ENCODE measurements around the gene FIBCD1. TPM values are rescaled to one million over a fixed set of nuclear protein-coding genes. Genes with fewer than 3 reads are reported as not detected.

The FIBCD1 gene
- total and polyA plus RNA-seq, 2 of the 8 experiments (the other 6 are each of a cell fraction or from before 2014, with no cell fraction given) = 6.1 to 8.8 TPM

DNA sequence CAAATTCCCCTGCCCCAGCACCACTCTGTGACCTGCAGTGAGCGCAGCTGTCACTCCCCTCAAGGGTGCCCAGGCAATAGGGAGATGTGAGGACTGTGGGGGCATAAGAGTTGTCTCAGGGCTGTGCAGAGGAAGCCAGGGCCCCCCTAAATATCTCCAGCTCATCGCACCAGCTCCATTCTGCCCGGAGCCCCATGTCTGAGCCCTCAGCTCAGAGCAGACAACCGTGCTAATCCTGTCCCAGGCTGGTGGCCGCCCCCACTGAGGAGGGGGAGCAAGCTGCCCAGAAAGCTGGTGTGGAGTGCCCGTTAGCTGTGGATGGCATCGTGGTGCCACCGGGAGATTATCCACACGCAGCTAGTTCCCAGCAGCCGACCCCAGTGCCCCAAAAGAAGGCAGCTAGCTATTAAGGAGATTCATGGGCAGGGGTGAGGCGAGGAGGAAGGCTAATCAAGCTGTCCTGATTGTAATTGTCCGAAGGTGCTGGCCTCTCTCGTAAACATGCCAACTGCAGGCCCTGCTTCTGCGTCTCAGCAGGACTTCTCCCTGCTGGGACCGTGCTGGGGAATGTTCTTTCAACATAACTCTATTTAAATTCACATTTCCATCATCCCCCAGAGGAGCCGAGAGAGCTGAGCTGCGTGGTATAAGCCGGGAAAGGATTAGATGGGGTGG is 17.0 kb upstream of the FIBCD1 start (continued):
- TF ChIP-seq JUN (IDR thresholded peaks at IDR 0.05; ENCODE audit: low read depth, low read length) (no peak), ASH2L (IDR thresholded peaks at IDR 0.05; ENCODE audit: low read length) (no peak), YY1 (IDR thresholded peaks at IDR 0.05; ENCODE audit: low read depth, low read length) (no peak), RFX5 (IDR thresholded peaks at IDR 0.05; ENCODE audit: borderline replicate concordance, low read depth, low read length) (no peak), BCL11A (IDR thresholded peaks at IDR 0.05; ENCODE audit: low read depth in 2 of 2, low read length in 2 of 2) (no peak), RBBP5 (IDR thresholded peaks at IDR 0.05; ENCODE audit: borderline replicate concordance, low read depth, low read length) (no peak), EZH2 (IDR thresholded peaks at IDR 0.05; ENCODE audit: low read depth, low read length, severe bottlenecking) (no peak), FOSL1 (IDR thresholded peaks at IDR 0.05; ENCODE audit: insufficient read depth, low read depth, low read length) (no peak), PHF8 (conservative IDR thresholded peaks at IDR 0.05; ENCODE audit: low read depth, low read length) (no peak), GTF2F1 (IDR thresholded peaks at IDR 0.05; ENCODE audit: borderline replicate concordance, low read depth, low read length) (no peak)
- TF ChIP-seq, protein P1, sequence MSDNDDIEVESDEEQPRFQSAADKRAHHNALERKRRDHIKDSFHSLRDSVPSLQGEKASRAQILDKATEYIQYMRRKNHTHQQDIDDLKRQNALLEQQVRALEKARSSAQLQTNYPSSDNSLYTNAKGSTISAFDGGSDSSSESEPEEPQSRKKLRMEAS (IDR thresholded peaks at IDR 0.05) = no peak
- TF ChIP-seq, protein P2, sequence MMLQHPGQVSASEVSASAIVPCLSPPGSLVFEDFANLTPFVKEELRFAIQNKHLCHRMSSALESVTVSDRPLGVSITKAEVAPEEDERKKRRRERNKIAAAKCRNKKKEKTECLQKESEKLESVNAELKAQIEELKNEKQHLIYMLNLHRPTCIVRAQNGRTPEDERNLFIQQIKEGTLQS (IDR thresholded peaks at IDR 0.05; ENCODE audit: insufficient read depth, low read depth, low read length) = no peak
